H1 (cell line): Measurements from ENCODE around the gene SMTNL1. TPM values are rescaled to one million over a fixed set of nuclear protein-coding genes. Genes with fewer than 3 reads are reported as not detected.
A peak's percentile ranks its signal among the peaks of the same experiment; 100 is the strongest.

Source experiments
- ASH2L ChIP-seq: fragments of 200-600, 300-600 bp; sonication (generic); IDR thresholded peaks from one replicate; pipeline ENCODE4 v1.7.1; 2017; ENCODE audit warnings: low read length
- EZH2 ChIP-seq: fragments of 200-600 bp; sonication (generic); IDR thresholded peaks from 2 replicates; pipeline ENCODE4 v1.7.1; 2012; ENCODE audit warnings: low read depth, mild to moderate bottlenecking, moderate library complexity, low read length, inconsistent platforms; ENCODE audit not compliant: severe bottlenecking
- JUN ChIP-seq: IDR thresholded peaks from 2 replicates; pipeline ENCODE4 v1.6.1; 2011; ENCODE audit warnings: low read depth, mild to moderate bottlenecking, improper control_type of control experiment, low read length
- KDM1A ChIP-seq: fragments of 200-600, 300-600 bp; sonication (generic); IDR thresholded peaks from 2 replicates; pipeline ENCODE4 v1.7.1; 2016; ENCODE audit warnings: mild to moderate bottlenecking, low read length, borderline replicate concordance
- SIN3A ChIP-seq, 2 experiments: IDR thresholded peaks in 1 of 2; conservative IDR thresholded peaks in 1 of 2; 2 replicates each; pipeline ENCODE4 v1.6.1; 2011 to 2012; ENCODE audit warnings: low read length in 2 of 2, improper control_type of control experiment in 1 of 2, low read depth in 1 of 2, mild to moderate bottlenecking in 1 of 2
- TEAD4 ChIP-seq: IDR thresholded peaks from 2 replicates; pipeline ENCODE4 v1.6.1; 2012; ENCODE audit warnings: low read depth, low read length, inconsistent platforms, mixed read lengths
- polyA plus RNA-seq, 7 experiments: library from polyadenylated mRNA; depleted of rRNA in 3 of 7; stranded (reverse) in 5 of 7; unstranded in 2 of 7; fragments of >200 nt in 5 of 7; fragments of 200-250 nt in 2 of 7; gene quantifications; 1 replicate in 5 of 7; 2 replicates in 1 of 7; 4 replicates in 1 of 7; pipeline versions ENCODE4 v1.2.1 to v1.2.3, GENCODE V29; 2011 to 2013; ENCODE audit warnings: missing spikeins in 2 of 7, mixed read lengths in 2 of 7
- total RNA-seq: library from RNA; stranded (reverse); fragmentation: NEBNext Ultra II Directional; extraction: Animal tissue kit (Norgen Biotek cat#: 25700); gene quantifications from 2 replicates; pipeline ENCODE4 v1.2.1, GENCODE V29; 2021
- TF ChIP-seq, protein P1 (sequence below): fragments of 300-600 bp; sonication (generic); IDR thresholded peaks from 2 replicates; pipeline ENCODE4 v1.7.1; 2012; ENCODE audit warnings: low read length, moderate library complexity, mild to moderate bottlenecking, inconsistent platforms; ENCODE audit not compliant: insufficient replicate concordance
- TF ChIP-seq, protein P2 (sequence below): IDR thresholded peaks from 2 replicates; pipeline ENCODE4 v1.6.1; 2012; ENCODE audit warnings: inconsistent platforms
- TF ChIP-seq, protein P3 (sequence below): IDR thresholded peaks from 2 replicates; pipeline ENCODE4 v1.6.1; 2012; ENCODE audit warnings: inconsistent platforms

SMTNL1 gene
- total and polyA plus RNA-seq, 2 of the 8 experiments (the other 6 are each of a cell fraction or from before 2014, with no cell fraction given): 0.18 TPM; not detected in 1

DNA sequence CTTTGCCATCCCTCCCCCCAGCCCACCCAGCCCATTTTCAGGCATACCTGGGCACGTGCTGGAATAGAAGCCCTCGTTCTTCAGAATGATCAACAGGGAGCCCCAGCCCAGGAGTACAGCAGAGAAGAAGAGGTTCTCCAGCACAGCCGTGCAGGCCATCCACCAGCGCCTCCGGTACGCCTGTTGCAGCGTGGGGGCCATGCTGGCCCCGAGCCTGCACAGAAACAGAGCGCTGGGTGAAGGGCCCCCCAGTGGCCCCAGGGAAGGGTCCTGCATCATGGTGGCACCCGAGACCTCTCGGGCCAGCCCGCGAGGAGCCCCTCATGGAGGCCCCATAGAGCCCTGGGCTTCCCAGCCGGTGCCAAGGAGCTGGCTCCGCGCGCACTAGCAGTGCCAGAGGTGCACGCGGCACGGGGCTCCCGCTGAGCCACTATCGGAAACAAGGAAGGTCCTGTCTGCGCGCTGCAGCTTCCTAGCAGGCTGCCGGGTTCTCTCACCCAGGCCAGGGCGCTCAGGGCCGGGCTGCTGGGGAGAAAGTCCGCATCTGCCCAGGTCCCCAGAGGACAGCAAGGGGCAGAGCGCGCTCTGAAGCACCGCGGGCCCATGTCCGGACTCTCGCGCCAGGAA lies 23.4 kb upstream of the SMTNL1 start (continued):
- TF ChIP-seq, protein P1, sequence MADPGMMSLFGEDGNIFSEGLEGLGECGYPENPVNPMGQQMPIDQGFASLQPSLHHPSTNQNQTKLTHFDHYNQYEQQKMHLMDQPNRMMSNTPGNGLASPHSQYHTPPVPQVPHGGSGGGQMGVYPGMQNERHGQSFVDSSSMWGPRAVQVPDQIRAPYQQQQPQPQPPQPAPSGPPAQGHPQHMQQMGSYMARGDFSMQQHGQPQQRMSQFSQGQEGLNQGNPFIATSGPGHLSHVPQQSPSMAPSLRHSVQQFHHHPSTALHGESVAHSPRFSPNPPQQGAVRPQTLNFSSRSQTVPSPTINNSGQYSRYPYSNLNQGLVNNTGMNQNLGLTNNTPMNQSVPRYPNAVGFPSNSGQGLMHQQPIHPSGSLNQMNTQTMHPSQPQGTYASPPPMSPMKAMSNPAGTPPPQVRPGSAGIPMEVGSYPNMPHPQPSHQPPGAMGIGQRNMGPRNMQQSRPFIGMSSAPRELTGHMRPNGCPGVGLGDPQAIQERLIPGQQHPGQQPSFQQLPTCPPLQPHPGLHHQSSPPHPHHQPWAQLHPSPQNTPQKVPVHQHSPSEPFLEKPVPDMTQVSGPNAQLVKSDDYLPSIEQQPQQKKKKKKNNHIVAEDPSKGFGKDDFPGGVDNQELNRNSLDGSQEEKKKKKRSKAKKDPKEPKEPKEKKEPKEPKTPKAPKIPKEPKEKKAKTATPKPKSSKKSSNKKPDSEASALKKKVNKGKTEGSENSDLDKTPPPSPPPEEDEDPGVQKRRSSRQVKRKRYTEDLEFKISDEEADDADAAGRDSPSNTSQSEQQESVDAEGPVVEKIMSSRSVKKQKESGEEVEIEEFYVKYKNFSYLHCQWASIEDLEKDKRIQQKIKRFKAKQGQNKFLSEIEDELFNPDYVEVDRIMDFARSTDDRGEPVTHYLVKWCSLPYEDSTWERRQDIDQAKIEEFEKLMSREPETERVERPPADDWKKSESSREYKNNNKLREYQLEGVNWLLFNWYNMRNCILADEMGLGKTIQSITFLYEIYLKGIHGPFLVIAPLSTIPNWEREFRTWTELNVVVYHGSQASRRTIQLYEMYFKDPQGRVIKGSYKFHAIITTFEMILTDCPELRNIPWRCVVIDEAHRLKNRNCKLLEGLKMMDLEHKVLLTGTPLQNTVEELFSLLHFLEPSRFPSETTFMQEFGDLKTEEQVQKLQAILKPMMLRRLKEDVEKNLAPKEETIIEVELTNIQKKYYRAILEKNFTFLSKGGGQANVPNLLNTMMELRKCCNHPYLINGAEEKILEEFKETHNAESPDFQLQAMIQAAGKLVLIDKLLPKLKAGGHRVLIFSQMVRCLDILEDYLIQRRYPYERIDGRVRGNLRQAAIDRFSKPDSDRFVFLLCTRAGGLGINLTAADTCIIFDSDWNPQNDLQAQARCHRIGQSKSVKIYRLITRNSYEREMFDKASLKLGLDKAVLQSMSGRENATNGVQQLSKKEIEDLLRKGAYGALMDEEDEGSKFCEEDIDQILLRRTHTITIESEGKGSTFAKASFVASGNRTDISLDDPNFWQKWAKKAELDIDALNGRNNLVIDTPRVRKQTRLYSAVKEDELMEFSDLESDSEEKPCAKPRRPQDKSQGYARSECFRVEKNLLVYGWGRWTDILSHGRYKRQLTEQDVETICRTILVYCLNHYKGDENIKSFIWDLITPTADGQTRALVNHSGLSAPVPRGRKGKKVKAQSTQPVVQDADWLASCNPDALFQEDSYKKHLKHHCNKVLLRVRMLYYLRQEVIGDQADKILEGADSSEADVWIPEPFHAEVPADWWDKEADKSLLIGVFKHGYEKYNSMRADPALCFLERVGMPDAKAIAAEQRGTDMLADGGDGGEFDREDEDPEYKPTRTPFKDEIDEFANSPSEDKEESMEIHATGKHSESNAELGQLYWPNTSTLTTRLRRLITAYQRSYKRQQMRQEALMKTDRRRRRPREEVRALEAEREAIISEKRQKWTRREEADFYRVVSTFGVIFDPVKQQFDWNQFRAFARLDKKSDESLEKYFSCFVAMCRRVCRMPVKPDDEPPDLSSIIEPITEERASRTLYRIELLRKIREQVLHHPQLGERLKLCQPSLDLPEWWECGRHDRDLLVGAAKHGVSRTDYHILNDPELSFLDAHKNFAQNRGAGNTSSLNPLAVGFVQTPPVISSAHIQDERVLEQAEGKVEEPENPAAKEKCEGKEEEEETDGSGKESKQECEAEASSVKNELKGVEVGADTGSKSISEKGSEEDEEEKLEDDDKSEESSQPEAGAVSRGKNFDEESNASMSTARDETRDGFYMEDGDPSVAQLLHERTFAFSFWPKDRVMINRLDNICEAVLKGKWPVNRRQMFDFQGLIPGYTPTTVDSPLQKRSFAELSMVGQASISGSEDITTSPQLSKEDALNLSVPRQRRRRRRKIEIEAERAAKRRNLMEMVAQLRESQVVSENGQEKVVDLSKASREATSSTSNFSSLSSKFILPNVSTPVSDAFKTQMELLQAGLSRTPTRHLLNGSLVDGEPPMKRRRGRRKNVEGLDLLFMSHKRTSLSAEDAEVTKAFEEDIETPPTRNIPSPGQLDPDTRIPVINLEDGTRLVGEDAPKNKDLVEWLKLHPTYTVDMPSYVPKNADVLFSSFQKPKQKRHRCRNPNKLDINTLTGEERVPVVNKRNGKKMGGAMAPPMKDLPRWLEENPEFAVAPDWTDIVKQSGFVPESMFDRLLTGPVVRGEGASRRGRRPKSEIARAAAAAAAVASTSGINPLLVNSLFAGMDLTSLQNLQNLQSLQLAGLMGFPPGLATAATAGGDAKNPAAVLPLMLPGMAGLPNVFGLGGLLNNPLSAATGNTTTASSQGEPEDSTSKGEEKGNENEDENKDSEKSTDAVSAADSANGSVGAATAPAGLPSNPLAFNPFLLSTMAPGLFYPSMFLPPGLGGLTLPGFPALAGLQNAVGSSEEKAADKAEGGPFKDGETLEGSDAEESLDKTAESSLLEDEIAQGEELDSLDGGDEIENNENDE: no peak
- no peak for TF ChIP-seq ASH2L
- no peak for TF ChIP-seq TEAD4
- no peak for TF ChIP-seq KDM1A
- TF ChIP-seq EZH2: no peak
- TF ChIP-seq SIN3A (conservative IDR thresholded peaks at IDR 0.05 in 1 of 2, IDR thresholded peaks at IDR 0.05 in 1 of 2; ENCODE audit: low read depth in 1 of 2, low read length in 2 of 2): no peak
- TF ChIP-seq, protein P2, sequence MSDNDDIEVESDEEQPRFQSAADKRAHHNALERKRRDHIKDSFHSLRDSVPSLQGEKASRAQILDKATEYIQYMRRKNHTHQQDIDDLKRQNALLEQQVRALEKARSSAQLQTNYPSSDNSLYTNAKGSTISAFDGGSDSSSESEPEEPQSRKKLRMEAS: peak; percentile 71; the same call in 1 of the 2 replicates
- no peak for TF ChIP-seq JUN
- TF ChIP-seq, protein P3, sequence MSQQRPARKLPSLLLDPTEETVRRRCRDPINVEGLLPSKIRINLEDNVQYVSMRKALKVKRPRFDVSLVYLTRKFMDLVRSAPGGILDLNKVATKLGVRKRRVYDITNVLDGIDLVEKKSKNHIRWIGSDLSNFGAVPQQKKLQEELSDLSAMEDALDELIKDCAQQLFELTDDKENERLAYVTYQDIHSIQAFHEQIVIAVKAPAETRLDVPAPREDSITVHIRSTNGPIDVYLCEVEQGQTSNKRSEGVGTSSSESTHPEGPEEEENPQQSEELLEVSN: 0 out of 2 replicates have a peak, but pooled peaks have one; percentile 5
